Central memory CD8-positive, alpha-beta T cell (primary cell): Measurements from ENCODE around the gene DSC1.

ENCODE experiments used
- ATAC-seq: fragments of 150-1000 bp; cut with Tn5 transposase; replicated peaks from 2 replicates; pipeline ENCODE4 v1.10.0; 2022; ENCODE audit warnings: mild to moderate bottlenecking, moderate FRiP score, moderate number of reproducible peaks; ENCODE audit not compliant: poor library complexity, severe bottlenecking; ENCODE audit errors: extremely low read depth
- DNase-seq, 2 donors: peaks; one replicate each; pipeline ENCODE4 v3.0.0; 2021; ENCODE audit warnings: low spot score in 2 of 2
- H3K27ac Mint-ChIP-seq: one replicate; pipeline ENCODE4 v1.8.0; 2022; ENCODE audit warnings: low read depth, mild to moderate bottlenecking, moderate library complexity, mixed read lengths
- H3K27me3 Mint-ChIP-seq: one replicate; pipeline ENCODE4 v1.8.0; 2022; ENCODE audit warnings: mixed read lengths
- H3K36me3 Mint-ChIP-seq: one replicate; pipeline ENCODE4 v1.8.0; 2022; ENCODE audit warnings: mild to moderate bottlenecking, moderate library complexity, mixed read lengths; ENCODE audit not compliant: insufficient read depth
- H3K4me1 Mint-ChIP-seq: one replicate; pipeline ENCODE4 v1.8.0; 2022; ENCODE audit warnings: mixed read lengths
- H3K4me3 Mint-ChIP-seq: one replicate; pipeline ENCODE4 v1.8.0; 2022; ENCODE audit warnings: mild to moderate bottlenecking, moderate library complexity, mixed read lengths
- H3K9me3 Mint-ChIP-seq: one replicate; pipeline ENCODE4 v1.8.0; 2022; ENCODE audit warnings: mixed read lengths

Gene DSC1, protein sequence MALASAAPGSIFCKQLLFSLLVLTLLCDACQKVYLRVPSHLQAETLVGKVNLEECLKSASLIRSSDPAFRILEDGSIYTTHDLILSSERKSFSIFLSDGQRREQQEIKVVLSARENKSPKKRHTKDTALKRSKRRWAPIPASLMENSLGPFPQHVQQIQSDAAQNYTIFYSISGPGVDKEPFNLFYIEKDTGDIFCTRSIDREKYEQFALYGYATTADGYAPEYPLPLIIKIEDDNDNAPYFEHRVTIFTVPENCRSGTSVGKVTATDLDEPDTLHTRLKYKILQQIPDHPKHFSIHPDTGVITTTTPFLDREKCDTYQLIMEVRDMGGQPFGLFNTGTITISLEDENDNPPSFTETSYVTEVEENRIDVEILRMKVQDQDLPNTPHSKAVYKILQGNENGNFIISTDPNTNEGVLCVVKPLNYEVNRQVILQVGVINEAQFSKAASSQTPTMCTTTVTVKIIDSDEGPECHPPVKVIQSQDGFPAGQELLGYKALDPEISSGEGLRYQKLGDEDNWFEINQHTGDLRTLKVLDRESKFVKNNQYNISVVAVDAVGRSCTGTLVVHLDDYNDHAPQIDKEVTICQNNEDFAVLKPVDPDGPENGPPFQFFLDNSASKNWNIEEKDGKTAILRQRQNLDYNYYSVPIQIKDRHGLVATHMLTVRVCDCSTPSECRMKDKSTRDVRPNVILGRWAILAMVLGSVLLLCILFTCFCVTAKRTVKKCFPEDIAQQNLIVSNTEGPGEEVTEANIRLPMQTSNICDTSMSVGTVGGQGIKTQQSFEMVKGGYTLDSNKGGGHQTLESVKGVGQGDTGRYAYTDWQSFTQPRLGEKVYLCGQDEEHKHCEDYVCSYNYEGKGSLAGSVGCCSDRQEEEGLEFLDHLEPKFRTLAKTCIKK

DNA sequence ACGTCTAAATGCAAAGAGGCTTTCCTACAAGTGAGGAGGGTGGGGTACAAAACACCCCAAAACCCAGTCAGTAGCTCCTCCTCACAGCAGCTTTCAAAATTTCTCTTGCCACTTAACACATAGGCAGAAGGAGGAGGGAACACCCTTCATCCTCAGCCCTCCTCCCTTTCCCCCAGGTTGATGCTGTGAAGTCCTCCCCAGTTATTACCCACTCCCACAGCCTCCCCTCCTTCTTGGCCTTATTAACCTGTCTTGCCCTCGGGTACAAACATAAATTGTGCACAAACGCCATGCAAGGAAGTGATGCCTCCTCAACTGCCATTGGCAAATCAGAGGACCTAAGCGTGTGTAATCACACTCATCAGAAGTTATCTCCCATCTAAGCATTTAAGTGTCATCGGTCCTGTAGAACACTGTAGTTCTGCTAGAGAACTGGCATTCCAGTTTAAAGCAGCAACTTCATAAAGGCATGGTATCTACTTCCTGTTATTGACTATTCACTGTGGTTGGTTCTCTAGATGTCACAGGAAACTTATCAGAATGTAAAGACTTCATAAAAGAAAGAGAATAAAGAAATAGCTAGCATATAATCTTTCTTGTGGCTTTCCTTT is at the start of gene DSC1:
Gene DSC1, minus strand, starts transcription at position 32 of the 611 bp plus-strand sequence. CDS start 262 bp downstream, outside the sequence.
- Mint-ChIP-seq H3K4me1 (no peaks in the 10 kb centered on the region), H3K27ac (no peak within 1 kb of the TSS), H3K4me3 (peak within 1 kb of the TSS; percentile 12)

DNA sequence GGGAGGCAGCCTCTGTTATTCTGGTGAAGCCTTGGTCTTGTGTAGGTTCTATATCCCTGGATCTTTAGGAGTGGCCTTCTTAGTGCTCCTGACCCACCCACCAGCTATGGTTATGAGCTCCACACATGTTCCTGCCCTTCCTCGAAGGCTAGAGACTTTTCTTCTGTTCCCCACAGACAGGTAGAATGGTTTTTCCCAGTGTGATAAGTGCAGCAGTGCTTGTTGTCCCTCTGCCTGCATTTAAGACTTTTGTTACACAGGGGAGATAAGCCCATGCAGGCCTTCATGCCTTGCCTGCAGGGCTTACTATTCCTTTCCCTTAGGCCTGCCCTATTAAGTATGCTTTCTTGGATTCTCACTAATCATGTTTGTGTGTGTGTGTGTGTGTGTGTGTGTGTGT is 48.4 kb upstream of the DSC1 start:
- ATAC-seq = no peak
- Mint-ChIP-seq H3K4me1 (no peaks in the 10 kb centered on the region), H3K9me3 (peaks cover 30% of the 10 kb centered on the region), H3K27ac (no peak overlapping the region), H3K4me3 (no peak overlapping the region), H3K36me3 (no peaks in the 10 kb centered on the region), H3K27me3 (no peaks in the 10 kb centered on the region)
- no peak for DNase-seq

More for the DNA sequence above, at the start of gene DSC1:
- ATAC-seq (peak; percentile 40), DNase-seq (no peak)
- H3K9me3 Mint-ChIP-seq = peaks cover 6% of the 10 kb centered on the region
- peaks cover 2% of the 10 kb centered on the region for H3K36me3 Mint-ChIP-seq
- H3K27me3 Mint-ChIP-seq = no peaks in the 10 kb centered on the region

DNA sequence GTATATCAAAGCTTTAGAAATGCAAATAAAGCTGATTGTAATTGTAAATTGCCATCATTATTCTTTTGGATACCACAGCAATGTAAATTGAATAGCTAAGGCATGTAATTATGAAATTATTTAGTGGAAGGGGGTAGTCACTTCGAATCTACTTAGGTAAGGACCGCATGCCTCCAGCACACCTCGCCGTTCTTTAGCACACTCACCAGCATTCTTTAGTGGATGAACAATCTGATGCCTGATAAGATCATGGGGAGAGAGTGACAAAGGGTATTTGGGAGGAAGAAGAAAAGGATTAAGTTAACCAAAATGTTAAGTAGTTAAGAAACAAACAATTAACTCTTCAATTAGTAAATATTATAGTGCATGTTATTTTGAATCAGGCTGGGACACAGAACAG is 46.4 kb upstream of the DSC1 start:
- H3K4me1 Mint-ChIP-seq = no peaks in the 10 kb centered on the region
- ATAC-seq (no peak), DNase-seq (no peak)
- no peaks in the 10 kb centered on the region for H3K36me3 Mint-ChIP-seq
- no peak overlapping the region for H3K27ac Mint-ChIP-seq
- H3K27me3 Mint-ChIP-seq = no peaks in the 10 kb centered on the region
- peaks cover 40% of the 10 kb centered on the region for H3K9me3 Mint-ChIP-seq
- no peak overlapping the region for H3K4me3 Mint-ChIP-seq

DNA sequence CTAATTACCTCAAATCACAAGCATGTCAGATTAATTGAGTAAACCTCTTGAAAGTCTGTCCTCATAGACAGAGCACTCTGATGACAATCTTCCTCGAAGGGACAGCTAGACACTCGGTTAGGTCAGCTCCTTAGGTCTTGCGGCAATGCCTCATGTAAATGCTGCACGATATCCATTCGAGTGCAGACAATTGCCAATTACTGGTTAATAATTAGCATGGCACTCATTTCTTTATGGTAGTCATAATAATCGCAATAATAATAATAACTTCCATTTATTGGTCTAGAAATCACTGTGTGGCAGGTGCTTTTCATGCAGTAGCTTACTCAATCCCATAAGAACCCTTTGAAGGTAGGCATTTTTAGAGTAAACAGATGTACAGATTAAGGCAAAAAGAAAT is 44.7 kb upstream of the DSC1 start:
- no peak for ATAC-seq
- H3K4me1 Mint-ChIP-seq = no peaks in the 10 kb centered on the region

DNA sequence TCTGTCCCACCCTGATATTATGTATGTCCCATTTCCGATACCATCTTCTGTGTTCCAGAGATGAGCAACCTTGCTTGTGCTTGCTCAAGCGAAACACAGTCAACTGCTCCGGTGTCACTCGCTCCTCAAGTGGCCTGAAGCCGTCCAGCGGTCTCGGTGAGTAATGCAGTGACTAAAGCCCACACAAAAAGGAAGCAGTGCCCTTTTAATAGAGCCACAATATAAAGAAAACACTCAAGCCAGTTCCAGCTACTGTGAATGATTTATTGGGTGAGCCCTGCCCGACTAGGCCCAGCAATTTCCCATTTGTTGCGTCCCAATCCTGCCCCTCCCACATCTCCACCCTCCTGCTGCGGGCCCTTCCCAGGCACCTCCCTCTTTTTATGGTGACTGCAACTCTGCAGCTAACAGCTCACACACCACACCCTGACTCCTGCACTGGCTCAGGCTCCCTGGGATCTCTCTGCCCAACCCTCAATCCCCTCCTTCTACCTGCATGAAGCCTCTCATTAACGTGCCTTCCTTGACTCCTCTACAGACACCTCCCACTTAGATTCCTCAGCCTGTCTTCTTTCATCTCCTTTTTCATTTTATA is 44.2 kb upstream of the DSC1 start:
- H3K4me1 Mint-ChIP-seq = no peaks in the 10 kb centered on the region
- no peak for DNase-seq
- peaks cover 40% of the 10 kb centered on the region for H3K9me3 Mint-ChIP-seq
- no peaks in the 10 kb centered on the region for H3K36me3 Mint-ChIP-seq
- H3K27me3 Mint-ChIP-seq = no peaks in the 10 kb centered on the region
- no peak for ATAC-seq
- H3K27ac Mint-ChIP-seq = no peak overlapping the region
- no peak overlapping the region for H3K4me3 Mint-ChIP-seq

More for the DNA sequence above, 44.7 kb upstream of the DSC1 start:
- Mint-ChIP-seq H3K4me3 (no peak overlapping the region), H3K9me3 (peaks cover 40% of the 10 kb centered on the region), H3K27ac (no peak overlapping the region), H3K36me3 (no peaks in the 10 kb centered on the region), H3K27me3 (no peaks in the 10 kb centered on the region)
- DNase-seq = no peak

DNA sequence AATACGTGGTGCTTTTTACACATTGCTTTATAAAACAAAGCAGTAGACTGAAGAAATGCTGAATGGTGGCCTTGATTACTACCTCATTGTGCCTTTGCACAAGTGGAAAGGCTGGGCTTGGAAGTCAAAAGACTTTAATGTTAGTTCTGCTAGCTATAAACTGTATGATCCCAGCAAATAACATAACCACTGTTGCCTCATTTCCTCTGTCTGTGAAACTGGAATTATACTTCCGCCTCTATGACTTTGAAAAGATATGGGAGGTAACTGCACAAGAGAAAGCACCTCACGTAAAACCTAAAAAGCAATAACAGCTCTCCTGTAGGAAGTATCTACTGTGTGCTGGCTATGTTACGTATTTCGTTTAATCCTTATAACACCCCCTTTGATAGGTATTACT is 43.4 kb upstream of the DSC1 start:
- ATAC-seq = no peak
- Mint-ChIP-seq H3K27me3 (no peaks in the 10 kb centered on the region), H3K4me3 (no peak overlapping the region), H3K4me1 (no peaks in the 10 kb centered on the region), H3K27ac (no peak overlapping the region), H3K36me3 (no peaks in the 10 kb centered on the region), H3K9me3 (peaks cover 33% of the 10 kb centered on the region)
- DNase-seq = no peak

DNA sequence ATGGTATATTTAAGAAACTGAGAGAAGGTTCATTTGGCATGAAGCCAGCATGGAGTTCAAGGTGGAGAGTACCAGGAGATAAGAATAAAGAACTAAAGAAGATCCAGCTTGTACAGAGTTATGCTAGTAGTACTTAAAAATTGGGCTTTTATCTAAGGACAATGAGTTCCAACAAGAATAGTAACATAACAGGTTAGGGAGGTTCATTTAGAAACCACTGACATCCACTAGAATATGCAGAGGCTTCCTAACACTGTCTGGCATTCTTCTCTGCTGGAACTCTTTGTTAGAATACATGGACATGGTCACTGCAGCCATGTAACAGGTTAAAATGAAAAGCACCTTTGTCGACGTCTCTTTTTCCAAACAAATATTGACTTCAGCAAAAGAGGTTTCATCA is 42.6 kb upstream of the DSC1 start:
- no peak for ATAC-seq
- no peak overlapping the region for H3K4me3 Mint-ChIP-seq
- DNase-seq = no peak
- H3K4me1 Mint-ChIP-seq = no peaks in the 10 kb centered on the region
- H3K27me3 Mint-ChIP-seq = no peaks in the 10 kb centered on the region
- H3K27ac Mint-ChIP-seq = no peak overlapping the region
- H3K36me3 Mint-ChIP-seq = peaks cover 2% of the 10 kb centered on the region
- peaks cover 25% of the 10 kb centered on the region for H3K9me3 Mint-ChIP-seq

DNA sequence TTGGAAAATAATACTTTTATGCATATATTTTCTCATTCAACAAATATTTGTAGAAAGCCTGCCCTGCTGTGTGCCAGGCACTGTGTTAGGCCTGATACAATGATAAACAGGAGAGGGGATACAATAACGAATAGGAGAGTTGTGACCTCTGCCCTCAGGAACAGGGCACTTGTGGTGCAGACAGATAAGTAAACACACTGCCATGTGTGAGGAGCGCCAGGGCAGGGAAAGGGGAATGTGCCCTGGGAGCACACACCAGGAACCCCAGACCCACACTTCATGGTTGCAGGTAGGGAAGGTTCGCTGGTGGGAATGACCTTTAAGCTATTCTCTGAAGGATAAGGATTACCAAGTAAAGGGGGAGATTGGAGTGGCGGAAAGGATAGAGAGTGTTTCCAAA is 42.2 kb upstream of the DSC1 start:
- ATAC-seq (no peak), DNase-seq (no peak)
- no peaks in the 10 kb centered on the region for H3K27me3 Mint-ChIP-seq
- peaks cover 2% of the 10 kb centered on the region for H3K36me3 Mint-ChIP-seq
- no peak overlapping the region for H3K27ac Mint-ChIP-seq
- peaks cover 23% of the 10 kb centered on the region for H3K9me3 Mint-ChIP-seq
- H3K4me1 Mint-ChIP-seq = no peaks in the 10 kb centered on the region
- H3K4me3 Mint-ChIP-seq = no peak overlapping the region

DNA sequence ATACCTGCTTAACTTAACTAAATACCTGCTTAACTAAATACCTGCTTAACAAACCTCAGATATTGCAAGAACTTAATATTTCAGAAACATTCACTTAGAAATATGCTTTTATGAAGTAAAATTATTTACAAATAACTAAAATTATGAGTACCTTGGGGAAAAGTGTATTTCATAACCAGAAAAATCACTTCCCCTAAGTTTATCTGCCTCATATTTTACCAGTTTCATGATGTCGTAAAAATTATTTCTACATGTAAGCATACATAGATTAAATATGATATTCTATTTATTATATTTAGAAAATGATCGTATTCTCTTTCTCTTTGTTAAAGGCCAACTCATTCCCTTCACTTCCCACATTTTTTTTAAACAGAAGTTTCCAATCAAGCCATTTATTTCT is 41.5 kb upstream of the DSC1 start:
- Mint-ChIP-seq H3K27ac (no peak overlapping the region), H3K27me3 (no peaks in the 10 kb centered on the region), H3K9me3 (peaks cover 23% of the 10 kb centered on the region), H3K36me3 (peaks cover 2% of the 10 kb centered on the region), H3K4me1 (no peaks in the 10 kb centered on the region), H3K4me3 (no peak overlapping the region)
- ATAC-seq = no peak
- DNase-seq = no peak

DNA sequence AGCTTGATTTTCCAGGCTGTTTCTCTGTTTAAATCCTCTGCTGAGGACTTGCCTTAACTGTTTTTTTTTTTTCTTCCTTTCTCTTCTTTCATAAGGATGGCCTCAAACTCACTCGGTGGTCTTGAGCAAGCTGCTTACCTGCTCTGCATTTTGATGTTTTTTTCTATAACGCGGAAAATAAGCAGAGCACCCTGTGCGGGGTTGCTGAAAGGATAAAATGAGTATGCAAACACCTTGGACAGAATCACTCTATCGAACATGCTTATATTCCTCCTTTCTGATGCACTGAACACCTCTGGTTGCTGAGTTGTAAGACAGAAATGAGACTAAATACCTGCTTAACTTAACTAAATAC is 41.1 kb upstream of the DSC1 start:
- DNase-seq (no peak), ATAC-seq (no peak)
- Mint-ChIP-seq H3K27me3 (no peaks in the 10 kb centered on the region), H3K36me3 (peaks cover 2% of the 10 kb centered on the region), H3K9me3 (peaks cover 24% of the 10 kb centered on the region), H3K4me1 (no peaks in the 10 kb centered on the region), H3K4me3 (no peak overlapping the region), H3K27ac (no peak overlapping the region)

DNA sequence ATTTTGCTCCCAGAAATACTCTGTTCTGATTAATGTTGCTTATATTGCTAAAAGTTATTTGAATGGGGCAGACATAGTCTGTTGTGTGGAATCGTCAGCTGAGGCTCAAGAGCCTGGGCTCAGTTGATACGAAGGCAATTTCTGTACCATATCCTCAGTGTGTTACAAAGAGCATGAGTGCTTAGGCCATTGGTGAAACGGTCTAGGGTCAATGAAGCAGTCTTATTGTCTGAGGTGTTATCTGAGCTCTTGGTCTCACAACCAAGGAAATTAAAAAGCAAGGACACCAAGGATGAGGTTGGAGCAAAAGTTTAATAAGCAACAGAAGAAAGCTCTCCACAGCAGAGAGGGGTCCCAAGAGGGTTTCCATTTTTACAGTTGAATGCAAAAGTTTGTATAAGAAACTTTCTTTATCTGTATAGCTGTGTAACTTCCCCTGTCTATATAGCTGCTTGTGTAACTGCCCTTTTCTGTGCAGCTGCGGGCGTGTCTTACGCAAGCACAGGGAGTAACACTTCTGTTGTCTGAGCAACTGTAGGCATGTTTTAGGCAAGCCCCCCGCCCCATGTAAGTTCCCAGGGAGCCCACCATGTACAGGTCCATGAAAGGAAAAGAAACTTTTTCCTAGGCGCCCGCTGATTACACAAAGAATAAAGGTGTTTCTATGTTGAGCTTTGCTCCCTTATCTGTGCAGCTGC is 40.6 kb upstream of the DSC1 start:
- DNase-seq = no peak
- Mint-ChIP-seq H3K4me1 (no peaks in the 10 kb centered on the region), H3K9me3 (peaks cover 28% of the 10 kb centered on the region), H3K27ac (no peak overlapping the region), H3K27me3 (no peaks in the 10 kb centered on the region), H3K36me3 (peaks cover 2% of the 10 kb centered on the region), H3K4me3 (no peak overlapping the region)
- ATAC-seq = no peak

DNA sequence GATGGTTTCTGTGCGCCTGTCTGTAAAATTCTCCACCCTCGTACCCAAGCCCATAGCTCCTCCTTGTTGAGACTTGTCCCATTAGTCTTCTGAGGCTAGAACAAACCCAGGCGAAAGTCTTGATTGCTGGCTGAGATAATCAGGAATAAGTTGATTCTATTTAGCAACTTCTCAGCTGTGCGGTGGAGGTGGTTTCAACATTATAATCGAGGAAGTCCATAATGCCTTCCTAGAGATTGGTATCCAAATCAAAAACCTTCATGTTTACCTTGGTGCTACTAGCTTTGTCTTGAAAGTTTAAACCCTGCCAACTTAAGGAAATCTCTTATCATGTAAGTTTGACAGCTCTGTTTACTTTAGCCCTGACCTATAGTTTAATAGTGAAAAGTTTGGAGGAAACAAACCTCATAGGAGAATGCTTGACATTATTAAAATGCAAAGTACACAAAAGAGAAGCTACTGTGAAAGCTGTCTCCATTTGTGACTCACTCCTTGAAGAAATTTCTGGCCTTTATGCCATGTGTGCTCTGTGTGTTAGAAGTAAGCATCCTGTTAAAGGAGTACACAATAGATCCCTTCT is 36.6 kb upstream of the DSC1 start:
- Mint-ChIP-seq H3K27ac (no peak overlapping the region), H3K27me3 (no peaks in the 10 kb centered on the region), H3K4me3 (no peak overlapping the region), H3K9me3 (peaks cover 11% of the 10 kb centered on the region), H3K4me1 (no peaks in the 10 kb centered on the region), H3K36me3 (peaks cover 2% of the 10 kb centered on the region)
- no peak for ATAC-seq
- DNase-seq = no peak
